Psoas muscle (tissue), 8 donors: ENCODE results near the gene DIP2C. TPM values are rescaled to one million over a fixed set of nuclear protein-coding genes. Genes with fewer than 3 reads are reported as not detected.

Source experiments
- ATAC-seq, 4 donors: fragments of 200-7000 bp; cut with Tn5 transposase; one replicate each; pipeline ENCODE4 v1.9.1; 2020; ENCODE audit warnings: moderate library complexity in 3 of 4, mild to moderate bottlenecking in 2 of 4
- DNase-seq, 2 donors: peaks; one replicate each; pipeline ENCODE4 v3.0.0-alpha.2; 2020
- H3K27ac ChIP-seq: fragments of 200-600 bp; one replicate; pipeline ENCODE4 v1.8.0; 2022
- H3K27me3 ChIP-seq, 3 donors: fragments of 200-600 bp in 1 of 3; one replicate each; pipeline versions ENCODE4 v1.6.1 to v1.8.0; 2013 to 2022; ENCODE audit warnings: low read length in 2 of 3, mild to moderate bottlenecking in 2 of 3, moderate library complexity in 1 of 3; ENCODE audit not compliant: insufficient read depth in 3 of 3
- H3K36me3 ChIP-seq, 2 donors: fragments of 200-600 bp in 1 of 2; one replicate each; pipeline versions ENCODE4 v1.6.1 to v1.8.0; 2013 to 2022; ENCODE audit warnings: low read depth in 1 of 2, mild to moderate bottlenecking in 1 of 2, moderate library complexity in 1 of 2; ENCODE audit not compliant: insufficient read depth in 1 of 2
- H3K4me1 ChIP-seq: fragments of 200-600 bp; one replicate; pipeline ENCODE4 v1.8.0; 2022
- H3K4me3 ChIP-seq: fragments of 200-600 bp; one replicate; pipeline ENCODE4 v1.8.0; 2022; ENCODE audit warnings: mild to moderate bottlenecking
- H3K9me3 ChIP-seq: fragments of 200-600 bp; one replicate; pipeline ENCODE4 v1.8.0; 2022
- WGBS, 3 donors: extraction: QIAGEN DNeasy Blood & Tissue Kit; methylation state at CpG; one replicate each; pipeline versions ENCODE4 v1.1.6 to v1.1.7; 2013; 5-methylcytosine and 5-hydroxymethylcytosine counted together
- intact Hi-C, 2 donors: fragments of 100-400 bp; cut with DNase I; formaldehyde crosslinking; loops; one replicate each; pipeline versions ENCODE4 v1.11.0 to v1.14.2; 2022
- polyA plus RNA-seq, 3 donors: library from polyadenylated mRNA; stranded (reverse); fragments of 200-250 nt; gene quantifications; one replicate each; pipeline ENCODE4 v1.2.3, GENCODE V29; 2013
- total RNA-seq, 4 donors: library from RNA; stranded (reverse); fragmentation: NEBNext Ultra II Directional in 2 of 4; extraction: Animal tissue kit (Norgen Biotek cat#: 25700) in 2 of 4; gene quantifications; one replicate each; pipeline versions ENCODE4 v1.2.1 to v1.2.4, GENCODE V29; 2021 to 2023
- TF ChIP-seq, protein P1 (sequence below): fragments of 200-600 bp; IDR thresholded peaks from one replicate; pipeline ENCODE4 v1.8.0; 2022; ENCODE audit warnings: antibody characterized with exemption
- donor health status: healthy with polysubstance abuse.
- donor health status: DM: no; HTN: no; CAD: no; lungs with moderate emphysema.
- donor health status: Bipolar disorder and iron deficiency.
- donor health status: healthy.
- donor health status: DM: yes; HTN: yes; CAD: no.
- donor health status: DM: no; HTN: no; CAD: no.
- donor health status: DM: no; HTN: no; CAD: no.
- donor health status: DM: yes; HTN: yes; CAD: no.

The DIP2C gene
- total and polyA plus RNA-seq, 7 donors: 7.7 to 32.0 (median 25.0) TPM

DNA sequence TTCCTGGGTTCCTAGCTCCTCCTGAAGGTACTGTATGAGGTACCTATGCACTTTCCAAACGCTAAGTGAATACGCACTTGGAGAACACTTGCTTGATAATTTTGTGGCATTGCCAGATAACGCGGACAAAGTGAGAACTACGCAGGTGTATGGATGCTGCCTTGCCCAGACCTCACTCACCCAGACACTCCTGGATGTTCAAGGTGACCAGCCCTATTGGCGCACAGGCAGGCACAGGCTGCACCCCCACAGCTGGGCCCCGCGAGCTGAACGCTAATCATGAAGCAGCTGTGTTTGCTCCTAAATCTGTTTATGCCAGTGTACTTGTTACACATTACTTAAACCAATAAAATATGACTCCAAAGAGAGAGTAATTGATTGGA, 27.3 kb downstream of the DIP2C start:
- WGBS, 3 donors: 86 to 94% (median 88%) methylated on average over 9 of the region's 9 CpGs

DNA sequence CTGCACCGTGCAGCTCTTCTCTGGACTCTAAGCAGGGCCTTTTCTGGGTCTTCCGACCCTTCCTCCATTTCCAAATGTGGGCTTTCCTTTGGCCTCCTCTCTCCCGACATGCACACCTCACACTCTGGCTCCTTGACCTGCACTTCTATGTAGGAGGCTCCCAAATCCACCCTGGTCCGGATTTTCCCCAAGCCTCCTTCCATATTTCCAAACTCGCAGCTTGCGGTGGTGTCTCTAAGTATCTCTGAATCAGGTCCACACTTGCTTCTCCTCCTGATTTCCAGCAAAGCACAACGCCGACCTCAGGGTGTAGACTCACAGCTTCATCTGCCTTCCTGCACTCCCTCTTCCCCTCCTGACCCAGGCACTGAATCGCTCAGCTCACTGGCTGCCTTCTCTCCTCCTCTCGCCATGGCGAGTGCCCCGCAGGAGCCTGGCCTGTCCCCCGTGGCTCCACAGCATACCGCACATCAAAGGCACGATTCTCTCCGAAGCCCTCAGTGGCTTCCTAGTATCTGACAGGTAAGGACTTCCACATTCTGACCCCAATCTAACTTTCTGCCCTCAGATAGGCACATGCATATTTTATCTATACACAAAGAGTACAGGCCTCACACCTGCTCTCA, 27.8 kb downstream of the DIP2C start:
- 78 to 89% (median 89%) methylated on average over 16 of the region's 16 CpGs for WGBS, 3 donors
- Histone ChIP-seq H3K27me3 (no peaks in the 10 kb centered on the region), H3K4me3 (no peak overlapping the region), H3K36me3 (no peaks in the 10 kb centered on the region), H3K27ac (peak overlapping the region; percentile 66), H3K4me1 (peaks cover 62% of the 10 kb centered on the region), H3K9me3 (no peaks in the 10 kb centered on the region)
- TF ChIP-seq, protein P1, sequence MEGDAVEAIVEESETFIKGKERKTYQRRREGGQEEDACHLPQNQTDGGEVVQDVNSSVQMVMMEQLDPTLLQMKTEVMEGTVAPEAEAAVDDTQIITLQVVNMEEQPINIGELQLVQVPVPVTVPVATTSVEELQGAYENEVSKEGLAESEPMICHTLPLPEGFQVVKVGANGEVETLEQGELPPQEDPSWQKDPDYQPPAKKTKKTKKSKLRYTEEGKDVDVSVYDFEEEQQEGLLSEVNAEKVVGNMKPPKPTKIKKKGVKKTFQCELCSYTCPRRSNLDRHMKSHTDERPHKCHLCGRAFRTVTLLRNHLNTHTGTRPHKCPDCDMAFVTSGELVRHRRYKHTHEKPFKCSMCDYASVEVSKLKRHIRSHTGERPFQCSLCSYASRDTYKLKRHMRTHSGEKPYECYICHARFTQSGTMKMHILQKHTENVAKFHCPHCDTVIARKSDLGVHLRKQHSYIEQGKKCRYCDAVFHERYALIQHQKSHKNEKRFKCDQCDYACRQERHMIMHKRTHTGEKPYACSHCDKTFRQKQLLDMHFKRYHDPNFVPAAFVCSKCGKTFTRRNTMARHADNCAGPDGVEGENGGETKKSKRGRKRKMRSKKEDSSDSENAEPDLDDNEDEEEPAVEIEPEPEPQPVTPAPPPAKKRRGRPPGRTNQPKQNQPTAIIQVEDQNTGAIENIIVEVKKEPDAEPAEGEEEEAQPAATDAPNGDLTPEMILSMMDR: no peak
- ATAC-seq (peak in 1 of 4 donors; percentile 11), DNase-seq (no peak)
- intact Hi-C loops: no loop called here

More for the DNA sequence above, 27.3 kb downstream of the DIP2C start:
- Histone ChIP-seq H3K27me3 (no peaks in the 10 kb centered on the region), H3K9me3 (no peaks in the 10 kb centered on the region), H3K27ac (peak overlapping the region; percentile 66), H3K36me3 (no peaks in the 10 kb centered on the region), H3K4me1 (peaks cover 61% of the 10 kb centered on the region), H3K4me3 (no peak overlapping the region)
- ATAC-seq (no peak), DNase-seq (no peak)
- TF ChIP-seq, protein P1: no peak
- intact Hi-C loops: no loop called here

DNA sequence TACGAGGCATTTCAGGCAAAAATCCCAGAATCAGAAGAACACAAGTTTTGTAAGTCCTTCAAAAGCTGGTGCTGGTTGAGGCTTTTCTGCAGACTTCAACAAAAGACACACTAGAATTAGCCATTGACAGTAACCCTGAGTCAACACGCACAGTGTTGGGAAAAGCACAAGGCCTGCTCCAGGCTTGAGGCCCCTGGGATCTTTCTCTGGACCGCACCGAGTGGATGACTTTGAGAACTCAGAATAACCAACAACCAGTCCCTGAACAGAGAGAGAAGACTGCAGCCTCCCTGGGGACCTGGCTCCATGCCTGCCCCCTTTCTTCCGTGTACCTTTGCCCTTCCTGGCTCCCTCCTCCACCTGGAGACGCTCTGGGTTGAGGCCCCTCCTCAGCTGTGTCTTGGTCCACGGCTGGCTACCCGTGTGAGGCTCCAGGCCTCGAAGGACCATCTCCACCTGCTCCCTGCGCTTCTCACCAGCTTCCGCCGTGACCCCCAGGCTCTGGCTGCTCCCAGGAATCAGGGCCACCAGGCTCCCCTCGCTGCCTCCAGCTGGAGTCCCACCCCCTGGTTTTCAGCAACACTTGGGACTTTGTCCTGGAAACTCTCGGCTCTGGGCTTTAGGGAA, 28.4 kb downstream of the DIP2C start:
- H3K27me3 ChIP-seq: no peaks in the 10 kb centered on the region
- H3K4me1 ChIP-seq: peaks cover 64% of the 10 kb centered on the region
- DNase-seq: peak in 1 of 2 donors; percentile 36
- no peaks in the 10 kb centered on the region for H3K9me3 ChIP-seq
- no peak overlapping the region for H3K4me3 ChIP-seq
- TF ChIP-seq, protein P1: no peak
- no peaks in the 10 kb centered on the region for H3K36me3 ChIP-seq
- peak overlapping the region; percentile 66 for H3K27ac ChIP-seq
- intact Hi-C loops: no loop called here
- ATAC-seq: peak; percentile 70 to 87 (median 80)
- WGBS, 3 donors: 43 to 48% (median 47%) methylated on average over 14 of the region's 14 CpGs

DNA sequence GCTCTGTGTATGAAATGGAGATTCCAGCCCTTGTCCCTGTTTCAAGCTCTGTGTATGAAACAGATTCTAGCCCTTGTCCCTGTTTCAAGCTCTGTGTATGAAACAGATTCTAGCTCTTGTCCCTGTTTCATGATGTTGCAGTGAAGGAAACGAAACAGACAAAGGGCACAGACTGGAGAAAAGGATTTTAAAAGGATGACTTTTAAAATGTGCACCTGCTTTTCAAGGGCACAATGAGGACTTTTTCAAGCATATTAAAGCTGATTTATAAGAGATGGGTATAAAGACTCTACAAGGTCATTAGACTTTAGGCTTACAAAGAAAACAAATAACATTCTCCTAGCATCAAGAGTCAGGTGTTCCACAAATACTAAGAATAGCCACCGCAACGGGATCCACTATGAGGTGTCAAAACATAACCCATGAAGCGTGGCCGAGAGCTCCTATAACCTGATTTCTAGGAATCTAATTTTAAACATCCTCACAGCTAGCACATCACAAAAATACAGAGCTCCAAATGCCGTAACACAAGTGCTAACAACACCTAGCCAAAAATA, 29.0 kb downstream of the DIP2C start:
- Histone ChIP-seq H3K27ac (peak overlapping the region; percentile 66), H3K9me3 (no peaks in the 10 kb centered on the region), H3K4me1 (peaks cover 64% of the 10 kb centered on the region), H3K4me3 (no peak overlapping the region), H3K36me3 (no peaks in the 10 kb centered on the region), H3K27me3 (no peaks in the 10 kb centered on the region)
- intact Hi-C loops: no loop called here
- WGBS, 3 donors: 28 to 36% (median 33%) methylated on average over 6 of the region's 6 CpGs
- ATAC-seq: peak; percentile 82 to 96 (median 94)
- TF ChIP-seq, protein P1: no peak
- DNase-seq: no peak
